ENCODE results near the gene SIGLEC15. TPM values are rescaled to one million over a fixed set of nuclear protein-coding genes. Genes with fewer than 3 reads are reported as not detected.

The SIGLEC15 gene
- total and polyA plus RNA-seq, 4 donors = 0.04 to 0.91 (median 0.68) TPM

DNA sequence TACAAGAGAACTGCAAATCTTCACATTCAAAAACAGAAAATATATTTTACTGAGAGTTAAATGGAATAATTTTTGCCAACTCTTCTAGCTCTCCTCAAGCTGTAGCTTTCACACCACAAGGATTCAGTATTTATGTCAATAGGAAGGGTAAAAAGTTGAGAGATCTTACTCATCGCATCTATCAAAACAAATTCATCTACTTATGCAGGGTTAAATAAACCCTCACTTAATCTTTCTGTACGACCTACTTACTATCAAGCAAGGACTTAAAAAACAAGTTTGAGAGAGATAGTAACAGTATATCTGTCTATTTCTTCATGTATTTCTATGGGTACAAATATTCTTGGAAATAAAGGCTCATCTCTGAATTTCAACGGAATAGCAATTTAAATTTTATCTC, 35.5 kb downstream of the SIGLEC15 start:
- no peak overlapping the region for H3K4me3 ChIP-seq
- H3K36me3 ChIP-seq (ENCODE audit: control insufficient read depth in 4 of 4, insufficient read depth in 4 of 4, low read length in 4 of 4) = peaks cover 38 to 47% (median 45%) of the 10 kb centered on the region in 4 donors
- peaks cover 0 to 2% (median under 1%) of the 10 kb centered on the region in 4 donors for H3K9me3 ChIP-seq (ENCODE audit: control insufficient read depth in 4 of 4, insufficient read depth in 3 of 4, low read length in 3 of 4)
- H3K9ac ChIP-seq (ENCODE audit: insufficient read depth in 1 of 2, low read length in 2 of 2) = no peak overlapping the region
- H3K27ac ChIP-seq (ENCODE audit: low read depth in 1 of 2, low read length in 1 of 2) = no peak overlapping the region
- TF ChIP-seq, protein P1, sequence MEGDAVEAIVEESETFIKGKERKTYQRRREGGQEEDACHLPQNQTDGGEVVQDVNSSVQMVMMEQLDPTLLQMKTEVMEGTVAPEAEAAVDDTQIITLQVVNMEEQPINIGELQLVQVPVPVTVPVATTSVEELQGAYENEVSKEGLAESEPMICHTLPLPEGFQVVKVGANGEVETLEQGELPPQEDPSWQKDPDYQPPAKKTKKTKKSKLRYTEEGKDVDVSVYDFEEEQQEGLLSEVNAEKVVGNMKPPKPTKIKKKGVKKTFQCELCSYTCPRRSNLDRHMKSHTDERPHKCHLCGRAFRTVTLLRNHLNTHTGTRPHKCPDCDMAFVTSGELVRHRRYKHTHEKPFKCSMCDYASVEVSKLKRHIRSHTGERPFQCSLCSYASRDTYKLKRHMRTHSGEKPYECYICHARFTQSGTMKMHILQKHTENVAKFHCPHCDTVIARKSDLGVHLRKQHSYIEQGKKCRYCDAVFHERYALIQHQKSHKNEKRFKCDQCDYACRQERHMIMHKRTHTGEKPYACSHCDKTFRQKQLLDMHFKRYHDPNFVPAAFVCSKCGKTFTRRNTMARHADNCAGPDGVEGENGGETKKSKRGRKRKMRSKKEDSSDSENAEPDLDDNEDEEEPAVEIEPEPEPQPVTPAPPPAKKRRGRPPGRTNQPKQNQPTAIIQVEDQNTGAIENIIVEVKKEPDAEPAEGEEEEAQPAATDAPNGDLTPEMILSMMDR (IDR thresholded peaks at IDR 0.05; ENCODE audit: control extremely low read depth, extremely low read depth) = no peak
- H3K4me1 ChIP-seq (ENCODE audit: control insufficient read depth in 5 of 5, insufficient read depth in 5 of 5, low read length in 5 of 5) = no peaks in the 10 kb centered on the region
- WGBS, 2 donors = 89 to 95% methylated on average over 3 of the region's 3 CpGs
- no peaks in the 10 kb centered on the region for H3K27me3 ChIP-seq (ENCODE audit: control insufficient read depth in 3 of 3, insufficient read depth in 3 of 3, low read length in 2 of 3)
- no peak for ATAC-seq (ENCODE audit: insufficient read depth, low FRiP score)
- DNase-seq = no peak

DNA sequence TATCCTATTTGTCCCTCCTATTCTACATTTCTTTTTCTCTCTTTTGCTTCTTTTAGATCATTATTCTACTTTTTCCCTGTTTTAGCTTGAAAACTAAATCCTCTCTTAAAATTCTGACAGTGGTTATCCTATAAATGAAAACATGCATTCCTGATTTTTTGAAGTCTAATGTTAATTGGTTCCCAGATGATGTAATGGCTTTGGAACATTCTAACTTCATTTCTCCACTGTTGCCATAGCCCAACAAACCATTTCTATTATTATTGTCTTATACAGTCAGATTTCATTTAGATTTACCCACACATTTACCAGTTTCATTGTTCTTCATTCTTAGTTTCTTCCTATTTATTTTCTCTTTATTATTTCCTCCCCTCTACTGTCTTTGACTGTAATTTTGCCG, 36.5 kb downstream of the SIGLEC15 start:
- WGBS, 2 donors = 96 to 100% methylated on average over 1 of the region's 1 CpG
- H3K9ac ChIP-seq (ENCODE audit: insufficient read depth in 1 of 2, low read length in 2 of 2) = no peak overlapping the region

DNA sequence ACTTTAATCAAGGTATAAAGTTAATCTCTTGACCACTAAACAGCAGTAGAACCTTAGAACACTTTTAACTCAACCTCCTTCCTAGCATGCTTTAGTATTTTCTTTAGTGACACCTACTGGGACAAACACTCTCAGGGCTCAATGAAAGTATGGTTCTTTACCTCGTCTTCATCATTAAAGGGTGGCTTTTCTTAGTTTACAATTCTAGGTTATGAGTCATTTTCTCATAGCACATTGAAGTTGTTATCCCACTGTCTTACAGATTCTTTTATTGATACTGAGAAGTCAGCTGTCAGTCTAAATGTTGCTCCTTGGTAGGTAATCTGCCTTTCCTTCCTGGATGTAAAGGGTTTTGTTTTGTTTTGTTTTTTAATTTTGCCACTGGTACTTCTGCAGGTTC, 38.0 kb downstream of the SIGLEC15 start:
- no peak overlapping the region for H3K9ac ChIP-seq (ENCODE audit: insufficient read depth in 1 of 2, low read length in 2 of 2)
- H3K27ac ChIP-seq (ENCODE audit: low read depth in 1 of 2, low read length in 1 of 2) = no peak overlapping the region
- 92 to 97% methylated on average over 1 of the region's 1 CpG for WGBS, 2 donors

More for the DNA sequence above, 36.5 kb downstream of the SIGLEC15 start:
- ATAC-seq (ENCODE audit: insufficient read depth, low FRiP score) = no peak
- Histone ChIP-seq H3K36me3 (ENCODE audit: control insufficient read depth in 4 of 4, insufficient read depth in 4 of 4, low read length in 4 of 4) (peaks cover 44 to 50% (median 46%) of the 10 kb centered on the region in 4 donors), H3K9me3 (ENCODE audit: control insufficient read depth in 4 of 4, insufficient read depth in 3 of 4, low read length in 3 of 4) (peaks cover 0 to 2% (median under 1%) of the 10 kb centered on the region in 4 donors), H3K27ac (ENCODE audit: low read depth in 1 of 2, low read length in 1 of 2) (no peak overlapping the region), H3K27me3 (ENCODE audit: control insufficient read depth in 3 of 3, insufficient read depth in 3 of 3, low read length in 2 of 3) (no peaks in the 10 kb centered on the region), H3K4me1 (ENCODE audit: control insufficient read depth in 5 of 5, insufficient read depth in 5 of 5, low read length in 5 of 5) (no peaks in the 10 kb centered on the region), H3K4me3 (no peak overlapping the region)
- no peak for DNase-seq
- TF ChIP-seq, protein P1 (IDR thresholded peaks at IDR 0.05; ENCODE audit: control extremely low read depth, extremely low read depth) = no peak

More for the DNA sequence above, 38.0 kb downstream of the SIGLEC15 start:
- H3K27me3 ChIP-seq (ENCODE audit: control insufficient read depth in 3 of 3, insufficient read depth in 3 of 3, low read length in 2 of 3) = no peaks in the 10 kb centered on the region
- H3K4me3 ChIP-seq = no peak overlapping the region
- H3K4me1 ChIP-seq (ENCODE audit: control insufficient read depth in 5 of 5, insufficient read depth in 5 of 5, low read length in 5 of 5) = no peaks in the 10 kb centered on the region
- peaks cover 38 to 48% (median 43%) of the 10 kb centered on the region in 4 donors for H3K36me3 ChIP-seq (ENCODE audit: control insufficient read depth in 4 of 4, insufficient read depth in 4 of 4, low read length in 4 of 4)
- ATAC-seq (ENCODE audit: insufficient read depth, low FRiP score) (no peak), DNase-seq (no peak)
- peaks cover 0 to 2% (median under 1%) of the 10 kb centered on the region in 4 donors for H3K9me3 ChIP-seq (ENCODE audit: control insufficient read depth in 4 of 4, insufficient read depth in 3 of 4, low read length in 3 of 4)
- TF ChIP-seq, protein P1 (IDR thresholded peaks at IDR 0.05; ENCODE audit: control extremely low read depth, extremely low read depth) = no peak
